Measurements from ENCODE around the gene MACROD2. TPM values are rescaled to one million over a fixed set of nuclear protein-coding genes. Genes with fewer than 3 reads are reported as not detected.

The MACROD2 gene
- total RNA-seq, 1 experiment from 2014 or later: 1.6 TPM

DNA sequence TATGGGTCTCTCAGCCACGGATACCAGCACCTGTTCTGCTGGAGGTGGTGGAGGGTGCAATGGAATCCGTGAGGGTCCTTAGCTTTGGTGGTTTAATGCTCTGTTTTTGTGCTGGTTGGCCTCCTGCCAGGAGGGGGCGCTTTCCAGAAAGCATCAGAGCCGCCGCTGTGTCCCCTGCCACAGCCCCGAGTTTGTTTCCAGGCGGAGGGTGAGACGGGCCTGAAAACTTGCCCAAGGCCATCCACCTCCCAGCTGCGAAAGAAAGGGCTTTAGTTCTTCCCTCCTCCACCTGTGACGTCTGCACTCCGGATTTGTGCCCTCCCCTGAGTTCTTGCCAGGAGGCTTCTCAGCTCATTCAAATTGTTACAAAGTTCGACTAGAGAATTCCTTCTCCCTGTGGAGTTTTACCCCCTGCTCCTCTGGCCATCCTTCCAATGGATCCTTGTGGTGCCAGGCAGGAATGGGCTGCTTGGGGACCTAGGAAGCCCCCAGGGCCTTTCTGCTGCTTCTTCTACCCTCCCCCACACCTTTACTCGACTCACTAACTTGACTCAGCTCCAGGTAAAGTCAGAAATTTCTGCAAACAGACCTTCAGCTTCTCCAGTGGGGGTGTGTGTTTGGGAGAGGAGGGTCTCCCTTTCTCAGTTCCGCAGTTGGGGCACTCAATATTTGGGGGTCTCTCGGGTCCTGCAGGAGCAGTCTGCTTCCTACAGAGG is 1704.3 kb downstream of the MACROD2 start:
- peak; percentile 63 for DNase-seq
- no peak overlapping the region for H3K4me3 Mint-ChIP-seq
- Histone ChIP-seq H2BK15ac (ENCODE audit: low read depth, low read length) (no peak overlapping the region), H2BK120ac (ENCODE audit: low read depth, low read length, poor library complexity, severe bottlenecking) (no peak overlapping the region), H3K79me1 (ENCODE audit: insufficient read depth, low read depth, low read length, poor library complexity, severe bottlenecking) (no peaks in the 10 kb centered on the region), H4K20me1 (ENCODE audit: control insufficient read depth, insufficient read depth, insufficient read length) (no peaks in the 10 kb centered on the region), H2BK5ac (ENCODE audit: insufficient read length, low read length) (no peak overlapping the region), H3K56ac (ENCODE audit: insufficient read length, low read depth, low read length) (no peak overlapping the region), H2BK20ac (ENCODE audit: low read depth, low read length, poor library complexity, severe bottlenecking) (no peak overlapping the region), H3K27me3 (ENCODE audit: insufficient read depth, low read length) (no peaks in the 10 kb centered on the region), H3K27ac (ENCODE audit: insufficient read length, low read depth, low read length) (no peak overlapping the region), H3K9ac (ENCODE audit: extremely low read depth, insufficient read length, low read length) (no peak overlapping the region), H4K91ac (ENCODE audit: insufficient read length, low read depth, low read length) (no peak overlapping the region), H3K4ac (ENCODE audit: low read depth, low read length) (no peak overlapping the region), H2AK5ac (ENCODE audit: insufficient read length, low read length) (no peak overlapping the region), H4K8ac (replicated peaks; ENCODE audit: insufficient read length, low read depth, low read length) (no peak overlapping the region), H2AFZ (ENCODE audit: low read length) (no peak overlapping the region), H3K23me2 (ENCODE audit: insufficient read length, low read depth, low read length, poor library complexity, severe bottlenecking) (no peaks in the 10 kb centered on the region), H4K5ac (ENCODE audit: insufficient read length, low read depth, low read length) (no peak overlapping the region), H3K79me2 (ENCODE audit: insufficient read depth, low read length) (no peaks in the 10 kb centered on the region), H3K14ac (ENCODE audit: insufficient read depth, low read length) (no peak overlapping the region), H3K9me3 (ENCODE audit: control insufficient read depth, low read depth, low read length) (no peaks in the 10 kb centered on the region), H3K4me1 (ENCODE audit: insufficient read depth, low read length) (no peaks in the 10 kb centered on the region), H3K18ac (ENCODE audit: insufficient read length, low read depth, low read length) (no peak overlapping the region), H2BK12ac (ENCODE audit: insufficient read length, low read depth, low read length) (no peak overlapping the region), H3K4me2 (ENCODE audit: insufficient read depth, insufficient read length, low read length) (no peak overlapping the region), H3K23ac (ENCODE audit: insufficient read length, low read depth, low read length) (no peak overlapping the region), H3T11ph (ENCODE audit: low read length) (no peak overlapping the region)
- peaks cover 10 to 18% of the 10 kb centered on the region in 2 experiments; a peak in 3 of 4 replicates for H3K4me1 Mint-ChIP-seq
- peaks cover 0 to 12% (median 0%) of the 10 kb centered on the region in 3 experiments; a peak in 2 of 7 replicates for H3K36me3 Mint-ChIP-seq (ENCODE audit: insufficient read depth in 1 of 3, low read depth in 3 of 3)
- WGBS (ENCODE audit: extremely low coverage, insufficient read length, low lambda C conversion rate): no CpG with 5 or more reads among the region's 15 CpGs
- H3K27me3 Mint-ChIP-seq (ENCODE audit: low read depth): no peaks in the 10 kb centered on the region; the same call in 1 of the 2 replicates
- TF ChIP-seq, protein P1, sequence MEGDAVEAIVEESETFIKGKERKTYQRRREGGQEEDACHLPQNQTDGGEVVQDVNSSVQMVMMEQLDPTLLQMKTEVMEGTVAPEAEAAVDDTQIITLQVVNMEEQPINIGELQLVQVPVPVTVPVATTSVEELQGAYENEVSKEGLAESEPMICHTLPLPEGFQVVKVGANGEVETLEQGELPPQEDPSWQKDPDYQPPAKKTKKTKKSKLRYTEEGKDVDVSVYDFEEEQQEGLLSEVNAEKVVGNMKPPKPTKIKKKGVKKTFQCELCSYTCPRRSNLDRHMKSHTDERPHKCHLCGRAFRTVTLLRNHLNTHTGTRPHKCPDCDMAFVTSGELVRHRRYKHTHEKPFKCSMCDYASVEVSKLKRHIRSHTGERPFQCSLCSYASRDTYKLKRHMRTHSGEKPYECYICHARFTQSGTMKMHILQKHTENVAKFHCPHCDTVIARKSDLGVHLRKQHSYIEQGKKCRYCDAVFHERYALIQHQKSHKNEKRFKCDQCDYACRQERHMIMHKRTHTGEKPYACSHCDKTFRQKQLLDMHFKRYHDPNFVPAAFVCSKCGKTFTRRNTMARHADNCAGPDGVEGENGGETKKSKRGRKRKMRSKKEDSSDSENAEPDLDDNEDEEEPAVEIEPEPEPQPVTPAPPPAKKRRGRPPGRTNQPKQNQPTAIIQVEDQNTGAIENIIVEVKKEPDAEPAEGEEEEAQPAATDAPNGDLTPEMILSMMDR (conservative IDR thresholded peaks at IDR 0.05): peak; percentile 64
- H3K27ac Mint-ChIP-seq: peak overlapping the region in 1 of 3 experiments; percentile 56; a peak in 2 of 7 replicates
- H3K9me3 Mint-ChIP-seq: peaks cover 7 to 12% of the 10 kb centered on the region in 2 experiments; a peak in 4 of 5 replicates

Measured in H9 (cell line).